ENCODE results near the gene DGKH. TPM values are rescaled to one million over a fixed set of nuclear protein-coding genes. Genes with fewer than 3 reads are reported as not detected.

DGKH gene
- total and polyA plus RNA-seq, 10 of the 15 experiments (the other 5 are each of a cell fraction or from before 2014, with no cell fraction given) = 1.3 to 15.2 (median 7.3) TPM

- no TSS peak for BruUV-seq (replicated peaks)
- H3K4me2 ChIP-seq (ENCODE audit: control insufficient read depth, insufficient read depth) = no peak overlapping the region
- H2AFZ ChIP-seq (ENCODE audit: control insufficient read depth, low read depth, low read length) = no peak overlapping the region
- H4K20me1 ChIP-seq (ENCODE audit: control insufficient read depth, insufficient read depth) = no peaks in the 10 kb centered on the region
- DNase-seq (ENCODE audit: low read depth, low spot score) (peak; percentile 30), ATAC-seq (peak; percentile 95), FAIRE-seq (peak; percentile 7)
- H3K27ac ChIP-seq (ENCODE audit: control insufficient read depth, insufficient read depth) = no peak overlapping the region
- WGBS (ENCODE audit: insufficient coverage, insufficient replicate concordance, low lambda C conversion rate, missing lambda C conversion rate) = 92% methylated on average over 1 of the region's 1 CpG
- H3K9me3 ChIP-seq (replicated peaks; ENCODE audit: control insufficient read depth, insufficient read depth, low read length) = no peaks in the 10 kb centered on the region; the same call in 2 of the 3 replicates
- H3K9ac ChIP-seq (ENCODE audit: control insufficient read depth, insufficient read depth, low read length) = no peak overlapping the region
- RAD21 ChIA-PET (ENCODE audit: unreplicated experiment) = interaction anchor here (1.0 to 1.6 kb wide), 3 partner anchors 19 to 451 kb away, joined by 3 to 7 read pairs (median 3); no protein-coding TSS in a partner anchor
- no peaks in the 10 kb centered on the region; the same call in 1 of the 2 replicates for H3K4me1 ChIP-seq (ENCODE audit: control insufficient read depth, insufficient read depth, low read length)
- in situ Hi-C loops (cut with MboI) (no loop called here), intact Hi-C loops (cut with micrococcal nuclease; ENCODE audit: unreplicated experiment) (no loop called here)
- POLR2A ChIA-PET = no interaction called here
- no peaks in the 10 kb centered on the region; the same call in none of the 2 replicates for H3K79me2 ChIP-seq (ENCODE audit: control insufficient read depth, insufficient read depth, low read length)
- no peak overlapping the region for H3K4me3 ChIP-seq
- CTCF ChIA-PET = interaction anchor here (1.2 to 1.7 kb wide), 3 partner anchors 9 to 452 kb away, joined by 3 to 12 read pairs (median 4); no protein-coding TSS in a partner anchor
- no peaks in the 10 kb centered on the region for H3K36me3 ChIP-seq (ENCODE audit: control insufficient read depth in 2 of 2, insufficient read depth in 2 of 2, low read length in 1 of 2)
- SMC1A ChIA-PET (ENCODE audit: uncharacterized antibody, unreplicated experiment) = interaction anchor here (0.7 to 2.1 kb wide), 5 partner anchors 64 to 452 kb away, joined by 3 to 9 read pairs (median 3); no protein-coding TSS in a partner anchor
- no peaks in the 10 kb centered on the region for H3K27me3 ChIP-seq (replicated peaks in 1 of 2; ENCODE audit: control insufficient read depth in 2 of 2, insufficient read depth in 2 of 2, low read length in 1 of 2)
- TF ChIP-seq ZNF274 (IDR thresholded peaks at IDR 0.05; ENCODE audit: insufficient read depth, insufficient read length) (no peak), TBL1XR1 (IDR thresholded peaks at IDR 0.05; ENCODE audit: low read depth, low read length) (no peak), RUNX3 (IDR thresholded peaks at IDR 0.05; ENCODE audit: low read length) (peak; percentile 42; the same call in 1 of the 2 replicates), TCF3 (IDR thresholded peaks at IDR 0.05; ENCODE audit: borderline replicate concordance, insufficient read depth, low read depth, low read length) (no peak), TARDBP (IDR thresholded peaks at IDR 0.05; ENCODE audit: borderline replicate concordance) (no peak), SREBF1 (IDR thresholded peaks at IDR 0.05; ENCODE audit: low read length) (no peak), ATF7 (IDR thresholded peaks at IDR 0.05; ENCODE audit: low read depth) (peak; percentile 12; the same call in 1 of the 2 replicates), ZZZ3 (IDR thresholded peaks at IDR 0.05; ENCODE audit: control insufficient read depth, insufficient read length, low read depth) (no peak), CREM (IDR thresholded peaks at IDR 0.05; ENCODE audit: low read depth) (no peak), ZBTB40 (IDR thresholded peaks at IDR 0.05; ENCODE audit: borderline replicate concordance) (no peak), NKRF (conservative IDR thresholded peaks at IDR 0.05) (no peak), ZNF622 (IDR thresholded peaks at IDR 0.05) (no peak), IKZF1 (conservative IDR thresholded peaks at IDR 0.05) (peak; percentile 66), CHD1 (IDR thresholded peaks at IDR 0.05; ENCODE audit: low read depth, low read length) (no peak), MEF2A (IDR thresholded peaks at IDR 0.05; ENCODE audit: insufficient read depth, low read depth, low read length) (no peak), PAX8 (IDR thresholded peaks at IDR 0.05) (no peak), MAX (IDR thresholded peaks at IDR 0.05; ENCODE audit: low read depth, low read length) (no peak), BHLHE40 (IDR thresholded peaks at IDR 0.05; ENCODE audit: borderline replicate concordance in 1 of 2, low read depth in 2 of 2, low read length in 1 of 2) (peak in 1 of 2 experiments; percentile 37; a peak in 1 of 4 replicates), JUNB (IDR thresholded peaks at IDR 0.05) (peak; percentile 28; the same call in 1 of the 2 replicates), WRNIP1 (IDR thresholded peaks at IDR 0.05; ENCODE audit: borderline replicate concordance, low read depth, low read length) (no peak)
Measured at GRCh38 chr13:42119875-42120274, 71.4 kb downstream of the DGKH start.
